ENCODE results near the gene C20orf202.

- TF ChIP-seq EZH2 (IDR thresholded peaks at IDR 0.05; ENCODE audit: borderline replicate concordance, low read depth, low read length) (no peak), JUND (IDR thresholded peaks at IDR 0.05; ENCODE audit: borderline replicate concordance, low read depth, low read length) (no peak), JUND (tag; IDR thresholded peaks at IDR 0.05; ENCODE audit: borderline replicate concordance, low read depth, low read length) (no peak), ZBED1 (IDR thresholded peaks at IDR 0.05) (no peak), ZNF3 (CRISPR knock-in tag; IDR thresholded peaks at IDR 0.05) (no peak), POLR2A (conservative IDR thresholded peaks at IDR 0.05) (no peak), POLR2AphosphoS5 (IDR thresholded peaks at IDR 0.05; ENCODE audit: control insufficient read depth, insufficient read depth, low read depth, low read length) (no peak), SMC3 (conservative IDR thresholded peaks at IDR 0.05; ENCODE audit: insufficient read depth, low read depth, low read length) (no peak), JUN (IDR thresholded peaks at IDR 0.05; ENCODE audit: borderline replicate concordance, low read depth, low read length) (no peak), JUN (CRISPR knock-in tag; IDR thresholded peaks at IDR 0.05; ENCODE audit: borderline replicate concordance) (no peak), DIDO1 (tag; IDR thresholded peaks at IDR 0.05; ENCODE audit: low read depth) (no peak)
- TF ChIP-seq, protein P1, sequence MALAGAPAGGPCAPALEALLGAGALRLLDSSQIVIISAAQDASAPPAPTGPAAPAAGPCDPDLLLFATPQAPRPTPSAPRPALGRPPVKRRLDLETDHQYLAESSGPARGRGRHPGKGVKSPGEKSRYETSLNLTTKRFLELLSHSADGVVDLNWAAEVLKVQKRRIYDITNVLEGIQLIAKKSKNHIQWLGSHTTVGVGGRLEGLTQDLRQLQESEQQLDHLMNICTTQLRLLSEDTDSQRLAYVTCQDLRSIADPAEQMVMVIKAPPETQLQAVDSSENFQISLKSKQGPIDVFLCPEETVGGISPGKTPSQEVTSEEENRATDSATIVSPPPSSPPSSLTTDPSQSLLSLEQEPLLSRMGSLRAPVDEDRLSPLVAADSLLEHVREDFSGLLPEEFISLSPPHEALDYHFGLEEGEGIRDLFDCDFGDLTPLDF (CRISPR knock-in tag; IDR thresholded peaks at IDR 0.05): no peak
- TF ChIP-seq, protein P2, sequence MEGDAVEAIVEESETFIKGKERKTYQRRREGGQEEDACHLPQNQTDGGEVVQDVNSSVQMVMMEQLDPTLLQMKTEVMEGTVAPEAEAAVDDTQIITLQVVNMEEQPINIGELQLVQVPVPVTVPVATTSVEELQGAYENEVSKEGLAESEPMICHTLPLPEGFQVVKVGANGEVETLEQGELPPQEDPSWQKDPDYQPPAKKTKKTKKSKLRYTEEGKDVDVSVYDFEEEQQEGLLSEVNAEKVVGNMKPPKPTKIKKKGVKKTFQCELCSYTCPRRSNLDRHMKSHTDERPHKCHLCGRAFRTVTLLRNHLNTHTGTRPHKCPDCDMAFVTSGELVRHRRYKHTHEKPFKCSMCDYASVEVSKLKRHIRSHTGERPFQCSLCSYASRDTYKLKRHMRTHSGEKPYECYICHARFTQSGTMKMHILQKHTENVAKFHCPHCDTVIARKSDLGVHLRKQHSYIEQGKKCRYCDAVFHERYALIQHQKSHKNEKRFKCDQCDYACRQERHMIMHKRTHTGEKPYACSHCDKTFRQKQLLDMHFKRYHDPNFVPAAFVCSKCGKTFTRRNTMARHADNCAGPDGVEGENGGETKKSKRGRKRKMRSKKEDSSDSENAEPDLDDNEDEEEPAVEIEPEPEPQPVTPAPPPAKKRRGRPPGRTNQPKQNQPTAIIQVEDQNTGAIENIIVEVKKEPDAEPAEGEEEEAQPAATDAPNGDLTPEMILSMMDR (IDR thresholded peaks at IDR 0.05 in 2 of 3, conservative IDR thresholded peaks at IDR 0.05 in 1 of 3; ENCODE audit: insufficient read depth in 2 of 3, low read depth in 1 of 3, low read length in 3 of 3): no peak
Observed at GRCh38 chr20:1182106-1182505, 21.1 kb upstream of the C20orf202 start.
